H1 (cell line): Measurements from ENCODE around the gene TNFRSF11A. TPM values are rescaled to one million over a fixed set of nuclear protein-coding genes. Genes with fewer than 3 reads are reported as not detected.

Experiments used
- CTCF ChIA-PET: fragments of 300-600 bp; sonication (Branson Sonifier 250); formaldehyde crosslinking; loops from one replicate; lab custom pipeline; 2021; ENCODE audit not compliant: partially characterized antibody; lab: Charles Lee
- POLR2A ChIA-PET: fragments of 300-600 bp; sonication (Branson Sonifier 250); formaldehyde crosslinking; loops from one replicate; lab custom pipeline; 2021; ENCODE audit warnings: inconsistent platforms; ENCODE audit not compliant: partially characterized antibody; lab: Charles Lee
- DNase-seq, 2 experiments: peaks; one replicate each; pipeline versions ENCODE4 v3.0.0 to v3.0.0-alpha.2; 2010 to 2022; ENCODE audit warnings: low spot score in 2 of 2, low read depth in 1 of 2, mixed read lengths in 1 of 2
- FAIRE-seq: peaks from 2 replicates; lab custom pipeline; 2011; peaks lifted over from hg19 to GRCh38; lab: Jason Lieb, UNC
- H2AFZ ChIP-seq: 2 replicates; pipeline ENCODE4 v1.8.1; 2012; ENCODE audit warnings: low read length, inconsistent platforms
- H2AK5ac ChIP-seq: 2 replicates; pipeline ENCODE4 v1.6.1; 2013; ENCODE audit warnings: low read depth, low read length
- H2BK120ac ChIP-seq: replicated peaks from 2 replicates; pipeline ENCODE3; 2013; ENCODE audit warnings: low read depth, low read length, inconsistent platforms
- H2BK12ac ChIP-seq: 2 replicates; pipeline ENCODE4 v1.6.1; 2013; ENCODE audit warnings: low read depth, low read length
- H2BK15ac ChIP-seq: 2 replicates; pipeline ENCODE4 v1.6.1; 2013; ENCODE audit warnings: low read length
- H2BK20ac ChIP-seq: 2 replicates; pipeline ENCODE4 v1.6.1; 2013; ENCODE audit warnings: low read length
- H2BK5ac ChIP-seq: 2 replicates; pipeline ENCODE4 v1.6.1; 2013; ENCODE audit warnings: low read depth, low read length
- H3K14ac ChIP-seq: 2 replicates; pipeline ENCODE4 v1.6.1; 2013; ENCODE audit warnings: inconsistent platforms; ENCODE audit not compliant: insufficient read length
- H3K18ac ChIP-seq: 2 replicates; pipeline ENCODE4 v1.6.1; 2013; ENCODE audit warnings: low read length; ENCODE audit errors: extremely low read depth
- H3K23ac ChIP-seq: 2 replicates; pipeline ENCODE4 v1.6.1; 2013; ENCODE audit warnings: inconsistent platforms; ENCODE audit not compliant: insufficient read length
- H3K23me2 ChIP-seq: 2 replicates; pipeline ENCODE4 v1.6.1; 2013; ENCODE audit warnings: low read depth, low read length
- H3K27ac ChIP-seq: 2 replicates; pipeline ENCODE4 v1.6.1; 2011; ENCODE audit warnings: low read depth, low read length, inconsistent platforms
- H3K27me3 ChIP-seq, 4 experiments: replicated peaks in 1 of 4; 1 replicate in 1 of 4; 2 replicates in 3 of 4; pipeline versions ENCODE4 v1.6.1 to v1.8.1; 2011 to 2013; ENCODE audit warnings: low read length in 3 of 4, mild to moderate bottlenecking in 3 of 4, inconsistent platforms in 2 of 4, mixed read lengths in 2 of 4, moderate library complexity in 1 of 4; ENCODE audit not compliant: control insufficient read depth in 3 of 4, insufficient read depth in 3 of 4; ENCODE audit errors: extremely low read depth in 1 of 4
- H3K36me3 ChIP-seq, 4 experiments: 2 replicates each; pipeline versions ENCODE4 v1.6.1 to v1.8.1; 2011 to 2013; ENCODE audit warnings: mild to moderate bottlenecking in 4 of 4, low read length in 3 of 4, moderate library complexity in 2 of 4, control low read depth in 1 of 4, inconsistent platforms in 1 of 4; ENCODE audit not compliant: insufficient read depth in 4 of 4, control insufficient read depth in 2 of 4
- H3K4ac ChIP-seq: replicated peaks from 2 replicates; pipeline ENCODE3; 2013; ENCODE audit warnings: low read length, low read depth, mixed read lengths, inconsistent platforms; ENCODE audit not compliant: insufficient read length
- H3K4me1 ChIP-seq, 4 experiments: replicated peaks in 1 of 4; 1 replicate in 1 of 4; 2 replicates in 3 of 4; pipeline versions ENCODE4 v1.6.1 to v1.8.1; 2011 to 2013; ENCODE audit warnings: low read length in 3 of 4, inconsistent platforms in 2 of 4, mixed read lengths in 1 of 4; ENCODE audit not compliant: insufficient read depth in 4 of 4, control insufficient read depth in 3 of 4
- H3K4me2 ChIP-seq, 2 experiments: 2 replicates each; pipeline versions ENCODE4 v1.6.1 to v1.8.1; 2011 to 2013; ENCODE audit warnings: low read depth in 2 of 2, low read length in 2 of 2, control low read depth in 1 of 2, inconsistent platforms in 1 of 2, mild to moderate bottlenecking in 1 of 2; ENCODE audit not compliant: insufficient read depth in 1 of 2
- H3K4me3 ChIP-seq, 4 experiments: fragments of 200-600, 300-600 bp in 1 of 4; sonication (generic), shearing (Covaris generic), sonication (Bioruptor Twin) in 1 of 4; 2 replicates each; pipeline versions ENCODE4 v1.5.1 to v1.8.1; 2011 to 2016; ENCODE audit warnings: low read length in 4 of 4, low read depth in 3 of 4, control low read depth in 2 of 4, inconsistent platforms in 2 of 4, mild to moderate bottlenecking in 2 of 4, mixed read lengths in 1 of 4, moderate library complexity in 1 of 4; ENCODE audit not compliant: insufficient read depth in 2 of 4; ENCODE audit errors: extremely low read depth in 1 of 4
- H3K56ac ChIP-seq: replicated peaks from 2 replicates; pipeline ENCODE3; 2013; ENCODE audit warnings: low read depth, mild to moderate bottlenecking, mixed read lengths, low read length, inconsistent platforms; ENCODE audit not compliant: insufficient read length
- H3K79me1 ChIP-seq: 2 replicates; pipeline ENCODE4 v1.6.1; 2013; ENCODE audit warnings: low read depth, low read length, control low read depth
- H3K79me2 ChIP-seq, 2 experiments: 2 replicates each; pipeline versions ENCODE4 v1.6.1 to v1.8.1; 2012 to 2013; ENCODE audit warnings: low read length in 2 of 2, mild to moderate bottlenecking in 2 of 2, inconsistent platforms in 1 of 2; ENCODE audit not compliant: insufficient read depth in 2 of 2, control insufficient read depth in 1 of 2
- H3K9ac ChIP-seq, 4 experiments: replicated peaks in 1 of 4; 1 replicate in 1 of 4; 2 replicates in 3 of 4; pipeline versions ENCODE4 v1.6.1 to v1.8.1; 2011 to 2013; ENCODE audit warnings: low read depth in 3 of 4, low read length in 3 of 4, control low read depth in 2 of 4, mild to moderate bottlenecking in 2 of 4, moderate library complexity in 2 of 4, inconsistent platforms in 1 of 4; ENCODE audit errors: extremely low read depth in 1 of 4
- H3K9me3 ChIP-seq, 2 experiments: 2 replicates each; pipeline versions ENCODE4 v1.6.1 to v1.8.1; 2012 to 2013; ENCODE audit warnings: mild to moderate bottlenecking in 2 of 2, moderate library complexity in 2 of 2, control low read depth in 1 of 2, inconsistent platforms in 1 of 2, low read depth in 1 of 2, low read length in 1 of 2, mixed read lengths in 1 of 2; ENCODE audit not compliant: insufficient read depth in 2 of 2
- H4K20me1 ChIP-seq, 2 experiments: replicated peaks in 1 of 2; 2 replicates each; pipeline versions ENCODE3 to v1.8.1; 2011 to 2013; ENCODE audit warnings: inconsistent platforms in 2 of 2, low read length in 2 of 2, mild to moderate bottlenecking in 1 of 2; ENCODE audit not compliant: insufficient read depth in 2 of 2, control insufficient read depth in 1 of 2
- H4K5ac ChIP-seq: 2 replicates; pipeline ENCODE4 v1.6.1; 2013; ENCODE audit warnings: low read length, low read depth, mixed read lengths, inconsistent platforms; ENCODE audit not compliant: insufficient read length
- H4K8ac ChIP-seq: 2 replicates; pipeline ENCODE4 v1.8.0; 2013; ENCODE audit warnings: mild to moderate bottlenecking, moderate library complexity, low read length, inconsistent platforms; ENCODE audit not compliant: insufficient read depth; ENCODE audit errors: extremely low read depth
- H4K91ac ChIP-seq: replicated peaks from 2 replicates; pipeline ENCODE3; 2013; ENCODE audit warnings: low read length, mixed read lengths, inconsistent platforms; ENCODE audit not compliant: insufficient read length
- PHF8 ChIP-seq: fragments of 200-600 bp; sonication (generic); conservative IDR thresholded peaks from 2 replicates; pipeline ENCODE4 v1.7.1; 2012; ENCODE audit warnings: low read depth, mild to moderate bottlenecking, inconsistent platforms, low read length, moderate library complexity
- WGBS, 2 experiments: shearing (Covaris generic) in 1 of 2; methylation state at CpG; one replicate each; pipeline versions ENCODE4 v1.1.6 to v1.1.7; 2013 to 2015; ENCODE audit warnings: low lambda C conversion rate in 2 of 2, mixed read lengths in 2 of 2, inconsistent platforms in 1 of 2, low coverage in 1 of 2, missing lambda C conversion rate in 1 of 2; ENCODE audit not compliant: insufficient replicate concordance in 2 of 2, insufficient coverage in 1 of 2, insufficient read length in 1 of 2; ENCODE audit errors: extremely low coverage in 1 of 2, missing lambda C conversion rate in 1 of 2; 5-methylcytosine and 5-hydroxymethylcytosine counted together
- polyA plus RNA-seq, 7 experiments: library from polyadenylated mRNA; depleted of rRNA in 3 of 7; stranded (reverse) in 5 of 7; unstranded in 2 of 7; fragments of >200 nt in 5 of 7; fragments of 200-250 nt in 2 of 7; gene quantifications; 1 replicate in 5 of 7; 2 replicates in 1 of 7; 4 replicates in 1 of 7; pipeline versions ENCODE4 v1.2.1 to v1.2.3, GENCODE V29; 2011 to 2013; ENCODE audit warnings: missing spikeins in 2 of 7, mixed read lengths in 2 of 7
- total RNA-seq: library from RNA; stranded (reverse); fragmentation: NEBNext Ultra II Directional; extraction: Animal tissue kit (Norgen Biotek cat#: 25700); gene quantifications from 2 replicates; pipeline ENCODE4 v1.2.1, GENCODE V29; 2021

The TNFRSF11A gene
- total and polyA plus RNA-seq, 2 of the 8 experiments (the other 6 are each of a cell fraction or from before 2014, with no cell fraction given) = 8.7 to 10.6 TPM

GRCh38 chr18:62404881-62405280, 79.8 kb downstream of the TNFRSF11A start:
- Histone ChIP-seq H2BK5ac (no peak overlapping the region), H4K8ac (no peak overlapping the region), H3K56ac (no peak overlapping the region), H2BK12ac (no peak overlapping the region), H3K36me3 (no peaks in the 10 kb centered on the region), H2BK120ac (no peak overlapping the region), H3K4me1 (peaks cover 0 to 3% (median 1%) of the 10 kb centered on the region in 4 experiments; a peak in 3 of 7 replicates), H3K4me2 (no peak overlapping the region), H3K79me2 (no peaks in the 10 kb centered on the region), H2BK15ac (no peak overlapping the region), H3K4me3 (no peak overlapping the region), H3K4ac (no peak overlapping the region), H3K23me2 (no peaks in the 10 kb centered on the region), H4K20me1 (no peaks in the 10 kb centered on the region), H4K91ac (no peak overlapping the region), H3K18ac (no peak overlapping the region), H3K14ac (no peak overlapping the region), H4K5ac (no peak overlapping the region), H3K9me3 (peaks cover 0 to 8% of the 10 kb centered on the region in 2 experiments; a peak in 1 of 4 replicates), H3K27ac (no peak overlapping the region), H2AFZ (no peak overlapping the region), H3K9ac (no peak overlapping the region), H3K27me3 (no peaks in the 10 kb centered on the region), H2AK5ac (no peak overlapping the region), H3K23ac (no peak overlapping the region), H3K79me1 (no peaks in the 10 kb centered on the region), H2BK20ac (no peak overlapping the region)
- CTCF ChIA-PET = no interaction called here
- DNase-seq (no peak), FAIRE-seq (no peak)
- 98% methylated on average over 3 of the region's 3 CpGs; no CpG with 5 or more reads in 1 of the 2 experiments for WGBS, 2 experiments
- POLR2A ChIA-PET = no interaction called here
- TF ChIP-seq PHF8 = no peak
